Measurements from ENCODE around the gene HHLA2. TPM values are rescaled to one million over a fixed set of nuclear protein-coding genes. Genes with fewer than 3 reads are reported as not detected.

The HHLA2 gene
- polyA plus RNA-seq, 12 donors, result 0.12 to 10.1 (median 0.17) TPM; not detected in 8

Other genes with a start within 250 kb of the HHLA2 start
- 100 to 1,000 TPM in 7 of 12 donors, 10 to 100 TPM in 5; 49.0 to 560 (median 105) TPM for gene CD47, start 205.5 kb upstream of the HHLA2 start, polyA plus RNA-seq (ENCODE audit: insufficient read length in 12 of 12)
- 10 to 100 TPM in 11 of 12 donors, not detected in 1; 24.2 to 46.8 (median 29.2) TPM for gene IFT57, start 74.1 kb upstream of the HHLA2 start, polyA plus RNA-seq (ENCODE audit: insufficient read length in 12 of 12)
- gene MYH15, start 214.0 kb downstream of the HHLA2 start, polyA plus RNA-seq (ENCODE audit: insufficient read length in 12 of 12), result under 1 TPM in 10 of 12 donors, not detected in 2; 0.30 to 0.73 (median 0.54) TPM